ENCODE data around the gene PPM1N.
"Not testable (repeated sequence)": the region's sequence is repeated elsewhere in the genome, so short reads cannot be mapped to it uniquely, and the experiment has no call there.

The PPM1N gene

GRCh38 chr19:45510352-45510751, 12.1 kb downstream of the PPM1N start:
- not testable (repeated sequence) for DNase-seq

DNA sequence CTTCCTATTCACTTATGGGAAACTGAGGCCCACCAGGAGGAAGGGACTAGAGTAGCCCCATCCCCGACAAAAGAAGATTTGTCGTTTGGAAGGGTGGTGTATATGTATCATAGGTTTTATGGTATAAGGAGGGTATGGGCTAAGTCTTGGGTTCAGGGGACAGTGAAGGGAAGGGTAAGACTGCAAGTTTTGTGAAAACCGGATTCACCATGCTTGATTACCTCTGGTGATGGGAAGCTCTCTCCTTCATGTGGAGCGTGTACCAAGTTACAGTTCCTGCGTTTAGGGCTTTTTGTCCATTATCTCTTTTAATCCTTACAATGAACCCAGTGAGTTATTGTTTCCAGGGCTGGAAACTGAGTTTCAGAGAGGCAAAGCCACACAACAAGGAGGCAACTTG, 12.8 kb downstream of the PPM1N start:
- no peak for DNase-seq

- no peak for DNase-seq
Observed at GRCh38 chr19:45512881-45513483, 14.7 kb downstream of the PPM1N start.

DNA sequence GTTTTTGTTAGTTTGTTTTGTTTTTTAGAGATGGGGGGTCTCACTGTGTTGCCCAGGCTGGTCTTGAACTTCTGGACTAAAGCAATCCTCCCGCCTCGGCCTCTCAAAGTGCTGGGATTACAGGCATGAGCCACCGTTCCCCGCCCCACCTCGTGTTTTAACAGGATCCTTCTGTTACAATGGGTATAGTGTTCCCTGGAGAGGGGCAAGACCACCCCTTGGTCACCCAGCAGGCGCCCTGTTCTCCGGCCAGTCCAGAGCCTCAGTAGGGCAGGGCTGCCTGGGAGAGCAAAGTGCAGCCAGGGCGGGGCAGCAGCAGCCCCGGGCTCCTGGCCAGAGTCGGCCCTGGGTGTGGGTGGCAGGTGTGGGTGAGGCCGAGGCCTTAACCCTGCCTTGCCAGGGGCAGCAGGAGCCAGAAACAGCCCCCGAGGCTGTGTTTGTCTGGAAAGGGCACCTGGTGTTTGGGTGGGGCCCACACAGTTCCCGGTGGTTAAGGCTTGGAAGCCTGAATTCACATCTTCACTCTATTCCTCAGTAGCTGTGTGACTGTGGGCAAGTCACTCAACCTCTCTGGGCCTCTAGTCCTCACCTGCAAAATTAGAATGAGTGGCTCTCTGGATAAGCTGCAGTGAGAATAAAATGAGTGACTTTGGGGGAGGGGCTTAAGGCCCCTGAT, 16.3 kb downstream of the PPM1N start:
- DNase-seq = no peak

DNA sequence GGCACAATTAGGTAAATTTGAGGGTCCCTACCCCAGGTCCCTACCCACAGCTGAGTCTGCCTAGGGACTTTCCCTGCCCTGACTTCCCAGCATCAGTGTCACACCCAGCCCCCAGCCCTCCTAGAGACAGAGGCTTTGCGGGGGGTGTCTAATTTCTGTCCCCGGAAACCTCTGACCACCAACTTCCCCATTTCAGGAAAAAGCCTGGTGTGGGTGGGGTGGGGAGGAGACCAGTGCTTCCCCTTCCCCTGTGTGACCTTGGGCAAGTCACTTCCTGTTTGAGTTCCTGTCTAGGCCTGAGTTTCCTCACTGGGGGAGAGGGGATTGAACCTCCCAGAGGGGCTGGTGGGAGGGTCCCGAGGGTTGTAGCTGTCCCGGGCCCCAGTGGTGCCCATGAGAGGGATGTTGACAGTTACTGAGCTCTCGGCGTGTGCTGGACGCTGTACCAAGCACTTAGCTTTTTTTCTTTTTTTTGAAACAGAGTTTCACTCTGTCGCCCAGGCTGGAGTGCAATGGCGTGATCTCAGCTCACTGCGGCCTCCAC, 16.9 kb downstream of the PPM1N start:
- no peak for DNase-seq

- DNase-seq = no peak
Observed at GRCh38 chr19:45515807-45516401, 17.7 kb downstream of the PPM1N start.

GRCh38 chr19:45517238-45517637, 19.0 kb downstream of the PPM1N start:
- DNase-seq = no peak

DNA sequence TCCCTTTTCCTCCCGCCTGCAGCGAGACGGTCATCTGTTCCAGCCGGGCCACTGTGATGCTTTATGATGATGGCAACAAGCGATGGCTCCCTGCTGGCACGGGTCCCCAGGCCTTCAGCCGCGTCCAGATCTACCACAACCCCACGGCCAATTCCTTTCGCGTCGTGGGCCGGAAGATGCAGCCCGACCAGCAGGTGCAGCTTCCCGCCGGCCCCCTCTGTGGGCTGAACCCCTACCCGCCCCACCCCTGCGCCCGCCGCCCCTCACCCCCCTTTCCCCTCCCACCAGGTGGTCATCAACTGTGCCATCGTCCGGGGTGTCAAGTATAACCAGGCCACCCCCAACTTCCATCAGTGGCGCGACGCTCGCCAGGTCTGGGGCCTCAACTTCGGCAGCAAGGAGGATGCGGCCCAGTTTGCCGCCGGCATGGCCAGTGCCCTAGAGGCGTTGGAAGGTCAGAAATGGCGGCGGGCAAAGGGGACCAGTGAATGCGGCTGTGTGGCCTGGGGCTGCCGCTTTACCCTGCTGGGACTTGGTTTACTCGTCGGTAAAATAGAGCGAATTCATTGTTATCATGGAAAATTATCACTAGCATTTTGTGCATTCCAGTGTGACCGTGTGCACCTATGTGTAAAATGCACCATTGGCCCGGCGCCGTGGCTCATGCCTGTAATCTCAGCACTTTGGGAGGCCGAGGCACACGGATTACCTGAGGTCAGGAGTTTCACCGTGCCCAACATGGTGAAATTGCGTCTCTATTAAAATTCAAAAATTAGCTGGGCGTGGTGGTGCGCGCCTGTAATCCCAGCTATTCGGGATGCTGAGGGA, 19.6 kb downstream of the PPM1N start:
- DNase-seq = no peak

GRCh38 chr19:45518469-45518826, 20.2 kb downstream of the PPM1N start:
- no peak for DNase-seq

DNA sequence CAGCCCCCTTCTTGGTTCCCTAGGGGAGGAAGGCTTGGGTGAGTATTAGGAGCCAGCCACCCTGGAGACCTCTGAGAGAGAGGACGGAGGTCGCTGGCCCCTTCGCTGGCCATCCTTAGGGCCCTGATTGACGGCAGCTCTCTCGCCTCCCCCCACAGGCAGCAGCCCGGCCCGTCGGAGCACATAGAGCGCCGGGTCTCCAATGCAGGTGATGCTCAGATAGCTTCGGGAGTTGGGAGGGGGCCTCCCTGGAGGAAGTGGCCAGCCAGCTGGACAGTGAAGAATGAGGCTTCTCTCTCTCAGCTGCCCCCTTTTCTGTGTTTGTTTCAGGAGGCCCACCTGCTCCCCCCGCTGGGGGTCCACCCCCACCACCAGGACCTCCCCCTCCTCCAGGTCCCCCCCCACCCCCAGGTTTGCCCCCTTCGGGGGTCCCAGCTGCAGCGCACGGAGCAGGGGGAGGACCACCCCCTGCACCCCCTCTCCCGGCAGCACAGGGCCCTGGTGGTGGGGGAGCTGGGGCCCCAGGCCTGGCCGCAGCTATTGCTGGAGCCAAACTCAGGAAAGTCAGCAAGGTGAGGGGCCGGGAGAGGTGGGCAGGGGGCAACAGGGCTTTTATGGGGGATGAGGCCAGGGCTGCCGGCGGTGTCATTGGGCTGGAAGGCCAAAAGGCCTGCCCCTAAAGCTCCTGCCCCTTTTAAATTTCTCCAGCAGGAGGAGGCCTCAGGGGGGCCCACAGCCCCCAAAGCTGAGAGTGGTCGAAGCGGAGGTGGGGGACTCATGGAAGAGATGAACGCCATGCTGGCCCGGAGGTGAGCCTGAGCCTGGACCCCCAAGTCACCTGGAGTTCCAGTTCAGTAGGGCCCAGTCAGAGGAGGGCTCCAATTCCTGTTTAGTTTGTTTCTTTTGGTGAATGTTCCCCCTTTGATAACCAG, 24.0 kb downstream of the PPM1N start:
- no peak for DNase-seq

- peak; percentile 80 for DNase-seq
Observed at GRCh38 chr19:45523642-45524256, 25.5 kb downstream of the PPM1N start.

DNA sequence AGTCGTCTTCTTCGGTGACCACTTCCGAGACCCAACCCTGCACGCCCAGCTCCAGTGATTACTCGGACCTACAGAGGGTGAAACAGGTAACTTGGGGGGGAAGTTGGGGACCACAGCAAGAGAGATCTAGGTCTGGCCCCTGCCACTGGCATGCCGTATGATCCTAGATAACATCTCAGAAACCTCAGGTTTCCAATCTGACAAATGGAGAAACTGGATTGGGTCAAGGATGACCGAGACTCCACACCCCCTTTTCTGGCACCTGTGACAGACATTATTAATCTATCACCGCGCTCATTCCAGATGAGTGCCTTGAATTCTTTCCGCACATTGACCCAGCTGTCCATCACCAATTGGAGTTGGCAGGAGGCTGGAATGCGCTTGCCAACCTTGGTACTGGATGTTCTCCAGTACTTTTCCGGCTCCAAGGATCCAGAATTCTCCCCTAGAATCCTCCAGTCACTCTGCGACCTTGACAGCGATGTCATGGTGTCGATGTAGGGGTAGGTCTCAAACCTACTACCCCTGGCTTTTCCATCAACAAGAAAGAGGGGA, 26.4 kb downstream of the PPM1N start:
- DNase-seq = no peak

- no peak for DNase-seq
Observed at GRCh38 chr19:45526143-45526542, 27.9 kb downstream of the PPM1N start.

DNA sequence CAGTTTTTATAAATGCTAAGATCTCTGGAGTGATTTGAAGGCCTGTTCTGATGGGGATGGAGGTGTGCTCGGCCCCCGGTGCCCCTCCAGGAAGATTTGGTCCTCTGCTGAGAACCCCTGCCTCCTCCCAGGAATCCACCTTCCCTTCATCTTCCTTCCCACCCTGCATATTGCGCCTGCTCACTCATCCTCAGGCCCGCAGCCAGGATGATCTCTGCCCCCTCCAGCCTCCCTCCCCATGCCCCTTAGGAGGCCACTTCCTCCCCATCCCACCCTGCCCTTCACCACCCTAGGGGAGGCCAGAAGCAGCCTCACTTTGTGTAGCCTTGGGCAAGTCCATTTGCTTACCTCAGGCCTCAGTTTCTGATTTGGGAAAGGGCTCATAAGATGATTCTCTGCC, 28.7 kb downstream of the PPM1N start:
- DNase-seq = no peak

DNA sequence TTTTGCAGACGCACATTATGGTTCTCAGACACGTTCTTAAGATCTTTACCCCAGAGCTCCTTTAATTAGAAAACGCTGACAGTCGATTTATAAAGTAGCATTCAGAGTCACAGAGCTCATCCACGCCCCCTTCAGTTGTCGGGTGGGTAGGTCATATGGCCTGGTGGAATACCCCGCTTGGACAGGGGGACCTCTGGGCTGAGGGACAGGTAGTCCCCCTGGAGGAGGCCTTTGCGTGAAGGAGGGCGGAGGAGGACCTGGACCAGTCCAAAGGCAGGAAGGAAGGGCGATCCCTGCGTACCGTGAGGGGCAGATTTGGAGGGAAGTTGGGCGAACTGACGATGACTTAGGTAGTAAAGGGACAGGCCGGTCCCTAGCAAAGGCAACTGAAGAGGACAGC, 29.5 kb downstream of the PPM1N start:
- no peak for DNase-seq

- DNase-seq = no peak
Observed at GRCh38 chr19:45528149-45528743, 30.0 kb downstream of the PPM1N start.

GRCh38 chr19:45528744-45529419, 30.6 kb downstream of the PPM1N start:
- DNase-seq = peak; percentile 34

- DNase-seq = no peak
Observed at GRCh38 chr19:45529420-45529785, 31.2 kb downstream of the PPM1N start.

DNA sequence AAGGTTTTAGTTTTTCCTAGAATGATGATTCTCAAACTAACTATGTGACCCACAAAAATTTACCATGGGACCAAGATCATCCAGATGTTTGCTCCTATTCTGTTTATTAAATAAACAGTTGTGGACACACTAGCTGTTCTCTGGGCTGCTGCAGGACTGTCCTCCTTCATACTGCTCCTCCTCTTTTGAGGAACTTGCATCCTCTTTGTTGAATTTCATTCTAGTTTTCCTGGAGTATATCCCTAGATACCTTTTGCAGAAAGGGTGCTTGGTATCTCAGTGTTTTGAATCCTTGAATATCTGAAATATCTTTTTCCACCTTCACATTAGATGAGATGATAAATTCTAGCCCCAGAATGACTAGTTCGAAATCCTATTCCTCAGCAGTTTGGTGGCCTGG, 33.1 kb downstream of the PPM1N start:
- no peak for DNase-seq

- no peak for DNase-seq
Observed at GRCh38 chr19:45539459-45539858, 41.2 kb downstream of the PPM1N start.

All from NCI-H1092 treated with DMSO at 0.1 percent for 48 hours (cell line).